NCI-H187 treated with DMSO at 0.1 percent for 48 hours (cell line): ENCODE data around the gene PEX19.
A peak's percentile ranks its signal among the peaks of the same experiment; 100 is the strongest.
"Not testable (repeated sequence)": the region's sequence is repeated elsewhere in the genome, so short reads cannot be mapped to it uniquely, and the experiment has no call there.

Experiments used
- DNase-seq: peaks from one replicate; lab custom pipeline; 2025; lab: John Stamatoyannopoulos, UW

PEX19 gene

GRCh38 chr1:160284782-160285344 is at the start of gene PEX19:
PEX19 (minus strand) TSS chr1:160285133; CDS start chr1:160285124, 9 bp downstream.
- peak; percentile 86 for DNase-seq

- DNase-seq, result no peak
Measured at GRCh38 chr1:160332516-160332915, 47.6 kb upstream of the PEX19 start.

- peak; percentile 77 for DNase-seq
Measured at GRCh38 chr1:160330119-160330518, 45.2 kb upstream of the PEX19 start.

- peak; percentile 81 for DNase-seq
Measured at GRCh38 chr1:160328184-160328583, 43.3 kb upstream of the PEX19 start.

- DNase-seq, result no peak
Measured at GRCh38 chr1:160326418-160326817, 41.5 kb upstream of the PEX19 start.

GRCh38 chr1:160325252-160325651 is 40.3 kb upstream of the PEX19 start:
- peak; percentile 100 for DNase-seq

GRCh38 chr1:160322831-160323230 is 37.9 kb upstream of the PEX19 start:
- DNase-seq, result no peak

GRCh38 chr1:160315359-160315758 is 30.4 kb upstream of the PEX19 start:
- no peak for DNase-seq

- DNase-seq, result no peak
Measured at GRCh38 chr1:160309571-160309970, 24.6 kb upstream of the PEX19 start.

- no peak for DNase-seq
Measured at GRCh38 chr1:160309185-160309557, 24.2 kb upstream of the PEX19 start.

GRCh38 chr1:160308451-160309184 is 23.7 kb upstream of the PEX19 start:
- DNase-seq, result no peak

- no peak for DNase-seq
Measured at GRCh38 chr1:160307118-160307791, 22.3 kb upstream of the PEX19 start.

GRCh38 chr1:160300173-160300572 is 15.2 kb upstream of the PEX19 start:
- DNase-seq, result no peak

GRCh38 chr1:160296036-160296435 is 11.1 kb upstream of the PEX19 start:
- DNase-seq, result no peak

GRCh38 chr1:160293020-160293968 is 8.4 kb upstream of the PEX19 start:
- DNase-seq, result no peak

- peak; percentile 48 for DNase-seq
Measured at GRCh38 chr1:160291248-160292220, 6.6 kb upstream of the PEX19 start.

GRCh38 chr1:160287769-160288168 is 2.8 kb upstream of the PEX19 start:
- not testable (repeated sequence) for DNase-seq

GRCh38 chr1:160285506-160285905 is 573 bp upstream of the PEX19 start:
- no peak for DNase-seq

- no peak for DNase-seq
Measured at GRCh38 chr1:160284220-160284781, 632 bp downstream of the PEX19 start.

- DNase-seq, result no peak
Measured at GRCh38 chr1:160282807-160283206, 2.1 kb downstream of the PEX19 start.

GRCh38 chr1:160277987-160278386 is 6.9 kb downstream of the PEX19 start:
- no peak for DNase-seq
